ENCODE data around the gene OR7G2.
"Not testable (repeated sequence)": the region's sequence is repeated elsewhere in the genome, so short reads cannot be mapped to it uniquely, and the experiment has no call there.

Gene OR7G2

DNA sequence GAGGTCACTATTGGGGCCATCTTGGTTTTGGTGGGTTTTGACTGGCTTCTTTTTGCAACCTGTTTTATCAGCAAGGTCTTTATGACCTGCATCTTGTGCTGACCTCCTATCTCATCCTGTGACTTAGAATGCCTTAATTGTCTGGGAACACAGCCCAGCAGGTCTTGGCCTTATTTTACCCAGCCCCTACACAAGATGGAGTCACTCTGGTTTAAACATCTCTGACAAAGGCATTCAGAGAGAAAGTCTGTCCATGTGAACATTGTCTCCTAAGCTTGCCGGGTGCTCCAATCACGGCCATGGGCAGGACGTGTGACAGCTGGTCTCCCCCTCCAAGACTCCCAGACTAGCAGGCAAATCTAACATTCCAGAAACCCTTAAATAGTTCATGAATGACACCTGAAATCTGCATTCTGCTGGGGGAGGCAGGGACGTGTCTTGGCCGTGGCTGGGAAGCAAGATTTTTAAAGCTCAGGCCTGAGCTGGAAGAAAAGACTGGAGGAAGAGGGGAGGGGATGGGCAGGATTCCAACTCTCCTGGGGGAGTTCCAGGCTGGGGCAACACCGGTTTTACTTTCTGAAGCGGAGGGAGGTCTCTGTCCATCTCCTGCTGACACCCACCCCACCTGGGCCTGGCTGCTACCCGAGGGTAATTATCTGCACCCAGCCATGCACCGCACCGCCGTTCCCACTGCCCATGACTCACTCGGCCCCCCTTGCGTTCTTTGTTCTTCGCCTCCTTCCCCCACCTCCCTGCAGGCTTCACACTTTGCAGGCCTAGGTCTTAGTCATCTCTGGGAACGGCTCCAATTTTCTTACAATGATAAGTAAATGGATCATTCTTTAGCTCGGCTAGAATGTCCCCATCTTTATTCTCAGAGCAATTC, 32.0 kb downstream of the OR7G2 start:
- 81% methylated on average over 14 of the region's 16 CpGs for WGBS (ENCODE audit: insufficient coverage)
- H3K27me3 ChIP-seq (replicated peaks in 2 of 5; ENCODE audit: control insufficient read depth in 4 of 5, insufficient read depth in 5 of 5, low read length in 4 of 5), result no peaks in the 10 kb centered on the region
- no peak overlapping the region for H3K27ac ChIP-seq (ENCODE audit: insufficient read depth in 1 of 2, low read depth in 1 of 2, low read length in 2 of 2, poor library complexity in 1 of 2, severe bottlenecking in 2 of 2)
- no peaks in the 10 kb centered on the region for H3K4me1 ChIP-seq (ENCODE audit: control extremely low read depth in 1 of 4, control insufficient read depth in 4 of 4, insufficient read depth in 4 of 4, low read length in 3 of 4)
- H3K4me3 ChIP-seq (ENCODE audit: control insufficient read depth in 1 of 7, extremely low read depth in 1 of 7, insufficient read depth in 4 of 7, low read depth in 2 of 7, low read length in 6 of 7), result no peak overlapping the region
- POLR2A ChIA-PET, result no interaction called here
- peak; percentile 69 to 88 (median 86) for DNase-seq
- CTCF ChIA-PET, result no interaction called here
- H3K9me3 ChIP-seq (ENCODE audit: control extremely low read depth in 1 of 5, control insufficient read depth in 4 of 5, insufficient read depth in 2 of 5, low read depth in 1 of 5, low read length in 4 of 5), result no peaks in the 10 kb centered on the region
- H3K36me3 ChIP-seq (ENCODE audit: control insufficient read depth in 4 of 4, insufficient read depth in 4 of 4, low read length in 3 of 4), result no peaks in the 10 kb centered on the region

DNA sequence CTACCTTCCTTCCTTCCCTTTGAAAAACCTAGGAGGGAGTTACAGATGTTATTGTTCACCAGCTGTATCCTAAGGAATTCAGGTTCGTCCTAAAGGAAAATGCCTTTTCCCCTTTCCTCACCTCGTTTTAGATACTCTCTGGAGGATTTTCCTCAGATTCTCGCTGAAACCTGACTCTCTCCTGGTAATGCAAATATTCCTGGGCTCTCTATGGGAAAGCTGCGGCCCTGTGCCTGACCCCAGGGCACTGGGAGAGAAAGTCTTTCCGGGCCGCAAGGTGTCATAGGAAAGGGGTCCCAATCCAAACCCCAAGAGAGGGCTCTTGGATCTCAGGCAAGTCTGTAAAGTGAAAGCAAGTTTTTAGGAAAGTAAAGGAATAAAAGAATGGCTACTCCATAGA, 33.5 kb downstream of the OR7G2 start:
- no peak overlapping the region for H3K27ac ChIP-seq (ENCODE audit: insufficient read depth in 1 of 2, low read depth in 1 of 2, low read length in 2 of 2, poor library complexity in 1 of 2, severe bottlenecking in 2 of 2)
- no peaks in the 10 kb centered on the region for H3K9me3 ChIP-seq (ENCODE audit: control extremely low read depth in 1 of 5, control insufficient read depth in 4 of 5, insufficient read depth in 2 of 5, low read depth in 1 of 5, low read length in 4 of 5)
- H3K4me1 ChIP-seq (ENCODE audit: control extremely low read depth in 1 of 4, control insufficient read depth in 4 of 4, insufficient read depth in 4 of 4, low read length in 3 of 4), result no peaks in the 10 kb centered on the region
- no peak for DNase-seq
- no peaks in the 10 kb centered on the region for H3K27me3 ChIP-seq (replicated peaks in 2 of 5; ENCODE audit: control insufficient read depth in 4 of 5, insufficient read depth in 5 of 5, low read length in 4 of 5)
- H3K36me3 ChIP-seq (ENCODE audit: control insufficient read depth in 4 of 4, insufficient read depth in 4 of 4, low read length in 3 of 4), result no peaks in the 10 kb centered on the region
- ChIA-PET CTCF (no interaction called here), POLR2A (no interaction called here)
- 82% methylated on average over 4 of the region's 6 CpGs for WGBS (ENCODE audit: insufficient coverage)
- H3K4me3 ChIP-seq (ENCODE audit: control insufficient read depth in 1 of 7, extremely low read depth in 1 of 7, insufficient read depth in 4 of 7, low read depth in 2 of 7, low read length in 6 of 7), result no peak overlapping the region

DNA sequence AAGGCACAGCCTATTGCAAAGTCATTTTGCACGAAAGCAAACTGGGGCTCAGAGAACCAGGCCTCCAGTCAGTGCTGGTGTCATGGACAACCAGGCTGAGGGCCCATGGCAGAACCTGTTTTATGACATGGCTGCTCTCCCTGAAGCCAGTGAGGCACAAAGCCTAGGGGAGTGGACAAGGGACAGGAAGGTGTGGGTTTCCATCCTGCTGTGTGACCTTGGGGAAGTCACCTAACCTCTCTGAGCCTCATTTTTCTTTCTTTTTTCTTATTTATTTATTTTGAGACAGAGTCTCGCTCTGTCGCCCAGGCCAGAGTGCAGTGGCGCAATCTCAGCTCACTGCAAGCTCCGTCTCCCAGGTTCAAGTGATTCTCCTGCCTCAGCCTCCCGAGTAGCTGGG, 35.6 kb downstream of the OR7G2 start:
- CTCF ChIA-PET; H3K36me3 ChIP-seq (ENCODE audit: control insufficient read depth in 4 of 4, insufficient read depth in 4 of 4, low read length in 3 of 4); POLR2A ChIA-PET; H3K27ac ChIP-seq (ENCODE audit: insufficient read depth in 1 of 2, low read depth in 1 of 2, low read length in 2 of 2, poor library complexity in 1 of 2, severe bottlenecking in 2 of 2); DNase-seq; H3K27me3 ChIP-seq (replicated peaks in 2 of 5; ENCODE audit: control insufficient read depth in 4 of 5, insufficient read depth in 5 of 5, low read length in 4 of 5); H3K9me3 ChIP-seq (ENCODE audit: control extremely low read depth in 1 of 5, control insufficient read depth in 4 of 5, insufficient read depth in 2 of 5, low read depth in 1 of 5, low read length in 4 of 5); H3K4me1 ChIP-seq (ENCODE audit: control extremely low read depth in 1 of 4, control insufficient read depth in 4 of 4, insufficient read depth in 4 of 4, low read length in 3 of 4); H3K4me3 ChIP-seq (ENCODE audit: control insufficient read depth in 1 of 7, extremely low read depth in 1 of 7, insufficient read depth in 4 of 7, low read depth in 2 of 7, low read length in 6 of 7): not testable (repeated sequence)
- WGBS (ENCODE audit: insufficient coverage), result 97% methylated on average over 6 of the region's 6 CpGs

DNA sequence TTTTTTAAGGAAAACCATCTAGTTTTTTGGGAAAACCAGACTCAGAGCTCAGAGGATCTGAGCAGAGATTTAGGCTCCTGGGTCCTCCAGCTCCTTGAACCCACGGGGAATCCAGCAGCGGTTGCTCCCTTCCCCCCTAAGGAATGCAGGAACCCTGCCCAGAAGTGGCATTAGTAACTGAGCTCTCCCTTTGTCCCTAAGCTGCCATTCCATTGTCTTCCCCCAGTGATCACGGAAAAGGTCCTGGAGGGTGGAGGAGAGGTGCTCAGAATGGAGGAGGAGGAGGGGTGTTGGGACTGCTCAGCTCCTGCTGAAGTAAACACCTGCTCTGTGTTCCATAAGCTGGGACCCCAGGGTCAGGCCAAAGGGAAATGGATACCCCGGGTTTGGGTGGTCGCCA, 37.2 kb downstream of the OR7G2 start:
- Histone ChIP-seq H3K27me3 (replicated peaks in 2 of 5; ENCODE audit: control insufficient read depth in 4 of 5, insufficient read depth in 5 of 5, low read length in 4 of 5) (no peaks in the 10 kb centered on the region), H3K36me3 (ENCODE audit: control insufficient read depth in 4 of 4, insufficient read depth in 4 of 4, low read length in 3 of 4) (no peaks in the 10 kb centered on the region), H3K4me1 (ENCODE audit: control extremely low read depth in 1 of 4, control insufficient read depth in 4 of 4, insufficient read depth in 4 of 4, low read length in 3 of 4) (no peaks in the 10 kb centered on the region), H3K27ac (ENCODE audit: insufficient read depth in 1 of 2, low read depth in 1 of 2, low read length in 2 of 2, poor library complexity in 1 of 2, severe bottlenecking in 2 of 2) (no peak overlapping the region), H3K9me3 (ENCODE audit: control extremely low read depth in 1 of 5, control insufficient read depth in 4 of 5, insufficient read depth in 2 of 5, low read depth in 1 of 5, low read length in 4 of 5) (no peaks in the 10 kb centered on the region), H3K4me3 (ENCODE audit: control insufficient read depth in 1 of 7, extremely low read depth in 1 of 7, insufficient read depth in 4 of 7, low read depth in 2 of 7, low read length in 6 of 7) (no peak overlapping the region)
- ChIA-PET CTCF (no interaction called here), POLR2A (no interaction called here)
- no peak for DNase-seq
- 80% methylated on average over 2 of the region's 5 CpGs for WGBS (ENCODE audit: insufficient coverage)

DNA sequence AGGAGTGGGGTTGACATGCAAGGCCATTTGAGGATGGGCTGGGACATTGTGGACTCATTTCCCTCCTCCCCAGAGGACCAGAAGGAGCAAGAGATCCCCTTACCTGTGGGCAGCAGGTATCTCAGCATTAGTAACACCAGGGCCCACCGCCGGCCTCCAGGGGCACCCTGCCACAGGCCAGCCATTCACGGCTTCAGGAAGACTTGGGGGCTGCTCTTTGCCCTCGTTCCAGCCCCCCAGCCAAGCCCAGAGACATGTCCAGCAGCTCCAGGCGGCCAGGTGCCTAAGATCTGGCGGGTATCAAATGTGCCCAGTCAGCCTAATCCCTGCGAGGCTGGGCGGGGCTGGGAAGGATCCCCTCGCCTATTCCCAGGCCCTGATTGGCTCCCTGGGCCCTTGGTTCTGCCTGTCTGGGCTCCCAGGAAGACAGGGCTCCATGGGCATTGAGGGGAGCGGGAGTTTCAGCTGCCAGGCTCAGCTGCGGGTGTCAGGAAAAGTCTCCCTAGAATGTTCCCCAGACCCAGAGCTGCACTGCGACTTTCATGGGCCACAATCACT, 41.7 kb downstream of the OR7G2 start:
- no peaks in the 10 kb centered on the region for H3K4me1 ChIP-seq (ENCODE audit: control extremely low read depth in 1 of 4, control insufficient read depth in 4 of 4, insufficient read depth in 4 of 4, low read length in 3 of 4)
- DNase-seq, result no peak
- no peaks in the 10 kb centered on the region for H3K9me3 ChIP-seq (ENCODE audit: control extremely low read depth in 1 of 5, control insufficient read depth in 4 of 5, insufficient read depth in 2 of 5, low read depth in 1 of 5, low read length in 4 of 5)
- H3K27me3 ChIP-seq (replicated peaks in 2 of 5; ENCODE audit: control insufficient read depth in 4 of 5, insufficient read depth in 5 of 5, low read length in 4 of 5), result no peaks in the 10 kb centered on the region
- no peak overlapping the region for H3K27ac ChIP-seq (ENCODE audit: insufficient read depth in 1 of 2, low read depth in 1 of 2, low read length in 2 of 2, poor library complexity in 1 of 2, severe bottlenecking in 2 of 2)
- ChIA-PET CTCF (no interaction called here), POLR2A (interaction anchor here (0.7 kb wide), 1 partner anchor 333 kb away, joined by 3 read pairs; no protein-coding TSS in a partner anchor)
- H3K4me3 ChIP-seq (ENCODE audit: control insufficient read depth in 1 of 7, extremely low read depth in 1 of 7, insufficient read depth in 4 of 7, low read depth in 2 of 7, low read length in 6 of 7), result no peak overlapping the region
- no peaks in the 10 kb centered on the region for H3K36me3 ChIP-seq (ENCODE audit: control insufficient read depth in 4 of 4, insufficient read depth in 4 of 4, low read length in 3 of 4)
- 90% methylated on average over 10 of the region's 12 CpGs for WGBS (ENCODE audit: insufficient coverage)

DNA sequence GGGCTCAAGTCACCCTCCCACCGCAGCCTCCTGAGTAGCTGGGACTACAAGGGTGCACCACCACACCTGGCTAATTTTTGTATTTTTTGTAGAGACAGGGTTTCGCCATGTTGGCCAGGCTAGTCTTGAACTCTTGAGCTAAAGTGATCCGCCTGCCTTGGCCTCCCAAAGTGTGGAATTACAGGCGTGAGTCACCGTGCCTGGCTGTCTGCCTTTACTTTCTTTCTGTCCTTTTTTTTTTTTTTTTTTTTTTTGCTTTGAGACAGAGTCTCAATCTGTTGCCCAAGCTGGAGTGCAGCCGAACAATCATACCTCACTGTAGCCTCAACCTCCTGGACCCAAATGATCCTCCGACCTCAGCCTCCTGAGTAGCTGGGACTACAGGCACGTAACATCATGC, 45.4 kb downstream of the OR7G2 start:
- H3K36me3 ChIP-seq (ENCODE audit: control insufficient read depth in 4 of 4, insufficient read depth in 4 of 4, low read length in 3 of 4), result no peaks in the 10 kb centered on the region
- CTCF ChIA-PET, result no interaction called here

DNA sequence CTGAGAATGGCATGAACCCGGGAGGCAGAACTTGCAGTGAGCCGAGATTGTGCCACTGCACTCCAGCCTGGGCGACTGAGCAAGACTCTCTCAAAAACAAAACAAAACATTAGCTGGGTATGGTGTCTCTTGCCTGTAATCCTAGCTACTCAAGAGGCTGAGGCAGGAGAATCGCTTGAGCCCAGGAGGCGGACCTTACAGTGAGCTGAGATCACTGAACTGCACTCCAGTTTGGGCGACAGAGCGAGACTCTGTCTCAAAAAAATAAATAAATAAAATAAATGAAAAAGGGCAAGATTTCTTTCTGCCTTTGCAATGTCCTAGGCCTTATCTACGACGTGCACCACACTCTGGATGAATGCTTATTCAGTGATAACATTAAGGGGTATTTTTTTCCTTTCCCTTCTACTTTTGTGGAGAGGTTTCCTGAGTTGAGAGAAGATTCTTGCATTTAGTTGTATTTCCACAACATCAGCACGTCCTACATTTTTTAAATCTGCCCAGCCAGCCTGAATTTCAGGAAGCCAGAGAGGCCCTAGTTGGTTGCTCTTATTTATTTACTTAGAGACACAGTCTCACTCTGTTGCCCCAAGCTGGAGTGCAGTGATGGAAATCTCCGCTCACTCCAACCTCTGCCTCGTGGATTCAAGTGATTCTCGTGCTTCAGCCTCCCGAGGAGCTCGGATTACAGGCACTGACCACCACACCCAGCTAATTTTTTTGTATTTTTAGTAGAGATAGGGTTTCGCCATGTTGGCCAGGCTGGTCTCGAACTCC, 46.5 kb downstream of the OR7G2 start:
- no peaks in the 10 kb centered on the region for H3K27me3 ChIP-seq (replicated peaks in 2 of 5; ENCODE audit: control insufficient read depth in 4 of 5, insufficient read depth in 5 of 5, low read length in 4 of 5)
- 86% methylated on average over 6 of the region's 17 CpGs for WGBS (ENCODE audit: insufficient coverage)
- H3K9me3 ChIP-seq (ENCODE audit: control extremely low read depth in 1 of 5, control insufficient read depth in 4 of 5, insufficient read depth in 2 of 5, low read depth in 1 of 5, low read length in 4 of 5), result no peaks in the 10 kb centered on the region
- CTCF ChIA-PET, result no interaction called here
- no peaks in the 10 kb centered on the region for H3K36me3 ChIP-seq (ENCODE audit: control insufficient read depth in 4 of 4, insufficient read depth in 4 of 4, low read length in 3 of 4)
- no peaks in the 10 kb centered on the region for H3K4me1 ChIP-seq (ENCODE audit: control extremely low read depth in 1 of 4, control insufficient read depth in 4 of 4, insufficient read depth in 4 of 4, low read length in 3 of 4)
- H3K27ac ChIP-seq (ENCODE audit: insufficient read depth in 1 of 2, low read depth in 1 of 2, low read length in 2 of 2, poor library complexity in 1 of 2, severe bottlenecking in 2 of 2), result no peak overlapping the region
- POLR2A ChIA-PET, result no interaction called here
- peak; percentile 21 to 47 (median 22) for DNase-seq
- H3K4me3 ChIP-seq (ENCODE audit: control insufficient read depth in 1 of 7, extremely low read depth in 1 of 7, insufficient read depth in 4 of 7, low read depth in 2 of 7, low read length in 6 of 7), result no peak overlapping the region

More for the DNA sequence above, 45.4 kb downstream of the OR7G2 start:
- H3K27ac ChIP-seq (ENCODE audit: insufficient read depth in 1 of 2, low read depth in 1 of 2, low read length in 2 of 2, poor library complexity in 1 of 2, severe bottlenecking in 2 of 2), result no peak overlapping the region
- H3K9me3 ChIP-seq (ENCODE audit: control extremely low read depth in 1 of 5, control insufficient read depth in 4 of 5, insufficient read depth in 2 of 5, low read depth in 1 of 5, low read length in 4 of 5), result no peaks in the 10 kb centered on the region
- DNase-seq, result no peak
- no peaks in the 10 kb centered on the region for H3K27me3 ChIP-seq (replicated peaks in 2 of 5; ENCODE audit: control insufficient read depth in 4 of 5, insufficient read depth in 5 of 5, low read length in 4 of 5)
- H3K4me3 ChIP-seq (ENCODE audit: control insufficient read depth in 1 of 7, extremely low read depth in 1 of 7, insufficient read depth in 4 of 7, low read depth in 2 of 7, low read length in 6 of 7), result no peak overlapping the region
- POLR2A ChIA-PET, result no interaction called here
- H3K4me1 ChIP-seq (ENCODE audit: control extremely low read depth in 1 of 4, control insufficient read depth in 4 of 4, insufficient read depth in 4 of 4, low read length in 3 of 4), result no peaks in the 10 kb centered on the region
- 96% methylated on average over 3 of the region's 8 CpGs for WGBS (ENCODE audit: insufficient coverage)

Measured in common myeloid progenitor, CD34-positive (primary cell).